Left ventricle myocardium inferior (tissue), 1 donor: ENCODE data around the gene SLC35F4. TPM values are rescaled to one million over a fixed set of nuclear protein-coding genes. Genes with fewer than 3 reads are reported as not detected.

Source experiments
- DNase-seq: peaks from one replicate; pipeline ENCODE4 v3.0.0-alpha.2; 2020
- H3K27ac ChIP-seq: fragments of 200-600 bp; replicated peaks from 2 replicates; pipeline ENCODE4 v1.8.0; 2021
- H3K27me3 ChIP-seq: fragments of 200-600 bp; 2 replicates; pipeline ENCODE4 v1.8.0; 2021; ENCODE audit warnings: low read depth
- H3K36me3 ChIP-seq: fragments of 200-600 bp; 2 replicates; pipeline ENCODE4 v1.8.0; 2021
- H3K4me1 ChIP-seq: fragments of 200-600 bp; 2 replicates; pipeline ENCODE4 v1.8.0; 2021
- H3K4me3 ChIP-seq: fragments of 200-600 bp; 2 replicates; pipeline ENCODE4 v1.8.0; 2021; ENCODE audit warnings: mild to moderate bottlenecking, moderate library complexity
- H3K9me3 ChIP-seq: fragments of 200-600 bp; replicated peaks from 2 replicates; pipeline ENCODE4 v1.8.0; 2021
- intact Hi-C: fragments of 100-400 bp; cut with micrococcal nuclease; formaldehyde crosslinking; loops from one replicate; pipeline ENCODE4 v1.11.0; 2022
- total RNA-seq: library from RNA; stranded (reverse); fragmentation: NEBNext Ultra II Directional; extraction: Animal tissue kit (Norgen Biotek cat#: 25700); gene quantifications from one replicate; pipeline ENCODE4 v1.2.1, GENCODE V29; 2021
- TF ChIP-seq, protein P1 (sequence below): fragments of 200-600 bp; IDR thresholded peaks from 2 replicates; pipeline ENCODE4 v1.8.0; 2021; ENCODE audit warnings: antibody characterized with exemption, mild to moderate bottlenecking, borderline replicate concordance
- donor health status: DM: no; HTN: yes; CAD: no; lungs with severe emphysema.

Gene SLC35F4
- total RNA-seq, 1 donor from 2014 or later, result not detected

- H3K27me3 ChIP-seq, result no peaks in the 10 kb centered on the region
- TF ChIP-seq, protein P1, sequence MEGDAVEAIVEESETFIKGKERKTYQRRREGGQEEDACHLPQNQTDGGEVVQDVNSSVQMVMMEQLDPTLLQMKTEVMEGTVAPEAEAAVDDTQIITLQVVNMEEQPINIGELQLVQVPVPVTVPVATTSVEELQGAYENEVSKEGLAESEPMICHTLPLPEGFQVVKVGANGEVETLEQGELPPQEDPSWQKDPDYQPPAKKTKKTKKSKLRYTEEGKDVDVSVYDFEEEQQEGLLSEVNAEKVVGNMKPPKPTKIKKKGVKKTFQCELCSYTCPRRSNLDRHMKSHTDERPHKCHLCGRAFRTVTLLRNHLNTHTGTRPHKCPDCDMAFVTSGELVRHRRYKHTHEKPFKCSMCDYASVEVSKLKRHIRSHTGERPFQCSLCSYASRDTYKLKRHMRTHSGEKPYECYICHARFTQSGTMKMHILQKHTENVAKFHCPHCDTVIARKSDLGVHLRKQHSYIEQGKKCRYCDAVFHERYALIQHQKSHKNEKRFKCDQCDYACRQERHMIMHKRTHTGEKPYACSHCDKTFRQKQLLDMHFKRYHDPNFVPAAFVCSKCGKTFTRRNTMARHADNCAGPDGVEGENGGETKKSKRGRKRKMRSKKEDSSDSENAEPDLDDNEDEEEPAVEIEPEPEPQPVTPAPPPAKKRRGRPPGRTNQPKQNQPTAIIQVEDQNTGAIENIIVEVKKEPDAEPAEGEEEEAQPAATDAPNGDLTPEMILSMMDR, result no peak
Measured at GRCh38 chr14:57809808-57810207, 56.1 kb downstream of the SLC35F4 start.

GRCh38 chr14:57797160-57797559 is 68.7 kb downstream of the SLC35F4 start:
- intact Hi-C loops, result no loop called here
- TF ChIP-seq, protein P1, result no peak
- Histone ChIP-seq H3K27me3 (peaks cover 9% of the 10 kb centered on the region), H3K36me3 (no peaks in the 10 kb centered on the region), H3K4me1 (no peaks in the 10 kb centered on the region), H3K9me3 (peaks cover 18% of the 10 kb centered on the region), H3K4me3 (no peak overlapping the region), H3K27ac (no peak overlapping the region)
- DNase-seq, result no peak

More at GRCh38 chr14:57809808-57810207, 56.1 kb downstream of the SLC35F4 start:
- Histone ChIP-seq H3K36me3 (no peaks in the 10 kb centered on the region), H3K9me3 (no peaks in the 10 kb centered on the region), H3K4me3 (no peak overlapping the region), H3K4me1 (no peaks in the 10 kb centered on the region), H3K27ac (no peak overlapping the region)
- intact Hi-C loops, result no loop called here
- DNase-seq, result no peak

- no peak overlapping the region for H3K4me3 ChIP-seq
- H3K36me3 ChIP-seq, result no peaks in the 10 kb centered on the region
- TF ChIP-seq, protein P1, result no peak
- peaks cover 9% of the 10 kb centered on the region for H3K27me3 ChIP-seq
- intact Hi-C loops, result no loop called here
- no peaks in the 10 kb centered on the region for H3K4me1 ChIP-seq
- no peak for DNase-seq
- peaks cover 13% of the 10 kb centered on the region for H3K9me3 ChIP-seq
- no peak overlapping the region for H3K27ac ChIP-seq
Measured at GRCh38 chr14:57796556-57796955, 69.3 kb downstream of the SLC35F4 start.

GRCh38 chr14:57785058-57785457 is 80.8 kb downstream of the SLC35F4 start:
- Histone ChIP-seq H3K4me1 (no peaks in the 10 kb centered on the region), H3K27me3 (no peaks in the 10 kb centered on the region), H3K4me3 (no peak overlapping the region), H3K27ac (no peak overlapping the region), H3K9me3 (peaks cover 57% of the 10 kb centered on the region), H3K36me3 (no peaks in the 10 kb centered on the region)
- intact Hi-C loops, result no loop called here
- DNase-seq, result no peak
- TF ChIP-seq, protein P1, result no peak

GRCh38 chr14:57771801-57772200 is 94.1 kb downstream of the SLC35F4 start:
- Histone ChIP-seq H3K36me3 (no peaks in the 10 kb centered on the region), H3K4me3 (no peak overlapping the region), H3K4me1 (no peaks in the 10 kb centered on the region), H3K27me3 (peaks cover 4% of the 10 kb centered on the region), H3K27ac (no peak overlapping the region), H3K9me3 (peaks cover 10% of the 10 kb centered on the region)
- TF ChIP-seq, protein P1, result no peak
- no peak for DNase-seq
- intact Hi-C loops, result no loop called here
